HG02970 (cell line): ENCODE results near the gene CATSPERD.
"Not testable (repeated sequence)": the region's sequence is repeated elsewhere in the genome, so short reads cannot be mapped to it uniquely, and the experiment has no call there.

ENCODE experiments used
- ATAC-seq: cut with Tn5 transposase; IDR thresholded peaks from one replicate; pipeline ENCODE4 v1.9.1; 2021; ENCODE audit warnings: mild to moderate bottlenecking, moderate library complexity, moderate number of reproducible peaks; ENCODE audit not compliant: unreplicated experiment, low FRiP score

Gene CATSPERD

GRCh38 chr19:5697890-5698634, 22.4 kb upstream of the CATSPERD start:
- ATAC-seq, result no peak

GRCh38 chr19:5698635-5699422, 21.6 kb upstream of the CATSPERD start:
- no peak for ATAC-seq

GRCh38 chr19:5700455-5701092, 19.9 kb upstream of the CATSPERD start:
- no peak for ATAC-seq

- not testable (repeated sequence) for ATAC-seq
Observed at GRCh38 chr19:5702053-5702410, 18.4 kb upstream of the CATSPERD start.

- ATAC-seq, result no peak
Observed at GRCh38 chr19:5703819-5704818, 16.3 kb upstream of the CATSPERD start.

GRCh38 chr19:5705552-5705951, 14.9 kb upstream of the CATSPERD start:
- no peak for ATAC-seq

- no peak for ATAC-seq
Observed at GRCh38 chr19:5706876-5707573, 13.4 kb upstream of the CATSPERD start.

GRCh38 chr19:5707576-5708575, 12.6 kb upstream of the CATSPERD start:
- no peak for ATAC-seq

- no peak for ATAC-seq
Observed at GRCh38 chr19:5711025-5711424, 9.4 kb upstream of the CATSPERD start.

GRCh38 chr19:5711713-5712161, 8.7 kb upstream of the CATSPERD start:
- ATAC-seq, result no peak

GRCh38 chr19:5713228-5713627, 7.2 kb upstream of the CATSPERD start:
- ATAC-seq, result no peak

- no peak for ATAC-seq
Observed at GRCh38 chr19:5714816-5715215, 5.6 kb upstream of the CATSPERD start.

- ATAC-seq, result no peak
Observed at GRCh38 chr19:5717215-5717935, 3.1 kb upstream of the CATSPERD start.

- ATAC-seq, result no peak
Observed at GRCh38 chr19:5718037-5718578, 2.3 kb upstream of the CATSPERD start.

GRCh38 chr19:5718579-5719273, 1.7 kb upstream of the CATSPERD start:
- ATAC-seq, result no peak

GRCh38 chr19:5719274-5719960, 1.0 kb upstream of the CATSPERD start:
- ATAC-seq, result no peak
